ENCODE results near the gene RPTOR. TPM values are rescaled to one million over a fixed set of nuclear protein-coding genes. Genes with fewer than 3 reads are reported as not detected.

Gene RPTOR
- total RNA-seq, 1 experiment from 2014 or later = 66.7 TPM

- Mint-ChIP-seq H3K27me3 (ENCODE audit: insufficient read depth, unreplicated experiment) (no peaks in the 10 kb centered on the region), H3K27ac (ENCODE audit: unreplicated experiment) (no peak overlapping the region), H3K36me3 (ENCODE audit: insufficient read depth, unreplicated experiment) (peaks cover 71% of the 10 kb centered on the region), H3K4me1 (ENCODE audit: low read depth, unreplicated experiment) (peaks cover 25% of the 10 kb centered on the region), H3K4me3 (ENCODE audit: unreplicated experiment) (no peak overlapping the region), H3K9me3 (ENCODE audit: unreplicated experiment) (no peaks in the 10 kb centered on the region)
- Histone ChIP-seq H3K36me3 (ENCODE audit: control insufficient read depth, insufficient read depth, low read length) (peaks cover 4% of the 10 kb centered on the region), H3K9me3 (no peaks in the 10 kb centered on the region), H3K4me3 (ENCODE audit: low read depth, low read length) (no peak overlapping the region), H3K4me1 (peaks cover 17% of the 10 kb centered on the region), H3K27me3 (replicated peaks; ENCODE audit: control insufficient read depth, insufficient read depth, low read length) (no peaks in the 10 kb centered on the region)
- POLR2A ChIA-PET = no interaction called here
- no peak for TF ChIP-seq CTCF (IDR thresholded peaks at IDR 0.05; ENCODE audit: insufficient read depth in 1 of 2, low read depth in 1 of 2, low read length in 1 of 2, severe bottlenecking in 1 of 2, unreplicated experiment in 1 of 2)
- CTCF ChIA-PET = no interaction called here
- no TSS peak for BruUV-seq (replicated peaks)
- peak in 1 of 2 experiments; percentile 31 for DNase-seq
- intact Hi-C loops (cut with micrococcal nuclease; ENCODE audit: unreplicated experiment) = no loop called here
Measured at GRCh38 chr17:80826955-80827645, 282.5 kb downstream of the RPTOR start.

GRCh38 chr17:80827646-80828643 lies 283.3 kb downstream of the RPTOR start:
- POLR2A ChIA-PET = no interaction called here
- no peaks in the 10 kb centered on the region for H3K9me3 ChIP-seq

More at GRCh38 chr17:80827646-80828643, 283.3 kb downstream of the RPTOR start:
- Mint-ChIP-seq H3K9me3 (ENCODE audit: unreplicated experiment) (no peaks in the 10 kb centered on the region), H3K27ac (ENCODE audit: unreplicated experiment) (no peak overlapping the region), H3K36me3 (ENCODE audit: insufficient read depth, unreplicated experiment) (peaks cover 70% of the 10 kb centered on the region), H3K4me1 (ENCODE audit: low read depth, unreplicated experiment) (peaks cover 25% of the 10 kb centered on the region), H3K27me3 (ENCODE audit: insufficient read depth, unreplicated experiment) (no peaks in the 10 kb centered on the region), H3K4me3 (ENCODE audit: unreplicated experiment) (no peak overlapping the region)
- Histone ChIP-seq H3K27me3 (replicated peaks; ENCODE audit: control insufficient read depth, insufficient read depth, low read length) (no peaks in the 10 kb centered on the region), H3K4me3 (ENCODE audit: low read depth, low read length) (no peak overlapping the region), H3K4me1 (peaks cover 20% of the 10 kb centered on the region), H3K36me3 (ENCODE audit: control insufficient read depth, insufficient read depth, low read length) (peaks cover 4% of the 10 kb centered on the region)
- peak in 1 of 2 experiments; percentile 31 for DNase-seq
- no peak for TF ChIP-seq CTCF (IDR thresholded peaks at IDR 0.05; ENCODE audit: insufficient read depth in 1 of 2, low read depth in 1 of 2, low read length in 1 of 2, severe bottlenecking in 1 of 2, unreplicated experiment in 1 of 2)
- intact Hi-C loops (cut with micrococcal nuclease; ENCODE audit: unreplicated experiment) = no loop called here
- BruUV-seq (replicated peaks) = no TSS peak
- CTCF ChIA-PET = no interaction called here
